ENCODE measurements around the gene TMEM258. TPM values are rescaled to one million over a fixed set of nuclear protein-coding genes. Genes with fewer than 3 reads are reported as not detected.

Gene TMEM258
- total RNA-seq, 3 donors from 2014 or later (not counting 1 experiment from before 2014, with no cell fraction given) = 64.4 to 69.3 (median 66.1) TPM

DNA sequence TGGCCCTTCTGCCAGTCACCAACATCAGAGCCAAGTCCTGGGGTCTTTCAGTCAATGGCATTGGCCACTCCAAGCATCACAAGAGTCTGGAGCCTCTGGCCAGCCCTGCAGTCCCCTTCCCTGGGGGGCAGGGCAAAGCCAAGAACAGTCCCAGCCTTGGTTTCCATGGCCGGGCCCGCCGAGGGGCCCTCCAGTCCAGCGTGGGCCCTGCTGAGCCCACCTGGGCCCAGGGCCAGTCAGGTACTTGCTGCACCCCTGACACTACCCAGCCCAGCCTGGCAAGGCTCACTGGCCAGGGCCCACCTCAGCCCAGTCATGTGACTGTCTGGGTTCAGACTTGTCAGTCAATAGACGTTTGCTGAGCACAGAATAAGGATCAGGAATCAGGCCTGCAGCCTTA lies 10.8 kb downstream of the TMEM258 start:
- no peaks in the 10 kb centered on the region for H3K36me3 Mint-ChIP-seq
- DNase-seq = no peak
- 87% methylated on average over 5 of the region's 5 CpGs for WGBS (ENCODE audit: insufficient coverage)
- H3K9me3 ChIP-seq (ENCODE audit: control insufficient read depth, insufficient read depth, low read length) = no peaks in the 10 kb centered on the region
- intact Hi-C loops (cut with micrococcal nuclease) = no loop called here
- peaks cover 0 to 12% of the 10 kb centered on the region in 2 donors for H3K4me1 Mint-ChIP-seq
- no peaks in the 10 kb centered on the region for H3K27me3 Mint-ChIP-seq (ENCODE audit: low read depth in 2 of 2)
- H3K27ac ChIP-seq (ENCODE audit: low read length) = no peak overlapping the region
- no peak for TF ChIP-seq CTCF (IDR thresholded peaks at IDR 0.05)
- peaks cover 15% of the 10 kb centered on the region for H3K4me1 ChIP-seq (ENCODE audit: control insufficient read depth, insufficient read depth, low read length)
- H3K36me3 ChIP-seq (ENCODE audit: control insufficient read depth, insufficient read depth, low read length) = peaks cover 8% of the 10 kb centered on the region
- no peak for ATAC-seq
- no peaks in the 10 kb centered on the region for H3K27me3 ChIP-seq (ENCODE audit: control insufficient read depth, insufficient read depth, low read length)
- H3K27ac Mint-ChIP-seq = no peak overlapping the region
- no peaks in the 10 kb centered on the region for H3K9me3 Mint-ChIP-seq
- H3K4me3 Mint-ChIP-seq = no peak overlapping the region
- H3K4me3 ChIP-seq (ENCODE audit: low read length) = no peak overlapping the region

DNA sequence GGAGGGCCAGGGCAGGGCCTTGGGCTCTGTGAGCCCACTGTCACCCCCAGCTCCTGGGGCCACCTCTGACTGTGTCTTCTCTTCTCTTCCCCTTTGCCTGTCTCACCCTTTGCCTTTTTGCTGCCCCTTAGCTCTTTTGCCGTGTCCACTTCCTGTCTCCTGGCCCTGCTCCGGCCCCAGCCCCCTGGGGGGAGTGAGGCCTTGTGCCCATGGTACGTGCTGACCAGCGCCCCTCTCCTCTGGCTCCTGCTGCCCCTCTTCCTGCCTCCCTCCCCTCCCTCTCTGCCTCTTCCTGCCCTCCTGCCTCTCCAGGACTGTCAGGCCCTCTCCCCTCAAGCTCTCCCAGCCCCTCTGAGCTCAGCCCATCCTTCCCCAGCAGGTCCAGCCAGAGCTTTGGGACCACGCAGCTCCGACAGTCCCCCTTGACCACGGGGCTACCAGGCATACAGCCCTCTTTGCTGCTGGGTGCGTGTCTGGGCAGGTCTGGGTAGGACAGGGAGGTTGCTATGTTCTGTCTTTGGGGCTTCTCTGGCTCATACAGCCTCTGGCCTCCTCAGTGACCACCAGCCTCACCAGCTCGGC lies 11.7 kb downstream of the TMEM258 start:
- intact Hi-C loops (cut with micrococcal nuclease) = no loop called here
- no peaks in the 10 kb centered on the region for H3K36me3 Mint-ChIP-seq
- no peaks in the 10 kb centered on the region for H3K9me3 ChIP-seq (ENCODE audit: control insufficient read depth, insufficient read depth, low read length)
- no peak overlapping the region for H3K4me3 ChIP-seq (ENCODE audit: low read length)
- DNase-seq (no peak), ATAC-seq (no peak)
- H3K4me3 Mint-ChIP-seq = no peak overlapping the region
- H3K27ac ChIP-seq (ENCODE audit: low read length) = no peak overlapping the region
- 84% methylated on average over 9 of the region's 9 CpGs for WGBS (ENCODE audit: insufficient coverage)
- H3K4me1 ChIP-seq (ENCODE audit: control insufficient read depth, insufficient read depth, low read length) = peaks cover 23% of the 10 kb centered on the region
- no peak overlapping the region for H3K27ac Mint-ChIP-seq
- H3K27me3 ChIP-seq (ENCODE audit: control insufficient read depth, insufficient read depth, low read length) = no peaks in the 10 kb centered on the region
- H3K27me3 Mint-ChIP-seq (ENCODE audit: low read depth in 2 of 2) = no peaks in the 10 kb centered on the region
- H3K9me3 Mint-ChIP-seq = no peaks in the 10 kb centered on the region
- no peak for TF ChIP-seq CTCF (IDR thresholded peaks at IDR 0.05)
- peaks cover 8 to 21% of the 10 kb centered on the region in 2 donors for H3K4me1 Mint-ChIP-seq
- peaks cover 5% of the 10 kb centered on the region for H3K36me3 ChIP-seq (ENCODE audit: control insufficient read depth, insufficient read depth, low read length)

DNA sequence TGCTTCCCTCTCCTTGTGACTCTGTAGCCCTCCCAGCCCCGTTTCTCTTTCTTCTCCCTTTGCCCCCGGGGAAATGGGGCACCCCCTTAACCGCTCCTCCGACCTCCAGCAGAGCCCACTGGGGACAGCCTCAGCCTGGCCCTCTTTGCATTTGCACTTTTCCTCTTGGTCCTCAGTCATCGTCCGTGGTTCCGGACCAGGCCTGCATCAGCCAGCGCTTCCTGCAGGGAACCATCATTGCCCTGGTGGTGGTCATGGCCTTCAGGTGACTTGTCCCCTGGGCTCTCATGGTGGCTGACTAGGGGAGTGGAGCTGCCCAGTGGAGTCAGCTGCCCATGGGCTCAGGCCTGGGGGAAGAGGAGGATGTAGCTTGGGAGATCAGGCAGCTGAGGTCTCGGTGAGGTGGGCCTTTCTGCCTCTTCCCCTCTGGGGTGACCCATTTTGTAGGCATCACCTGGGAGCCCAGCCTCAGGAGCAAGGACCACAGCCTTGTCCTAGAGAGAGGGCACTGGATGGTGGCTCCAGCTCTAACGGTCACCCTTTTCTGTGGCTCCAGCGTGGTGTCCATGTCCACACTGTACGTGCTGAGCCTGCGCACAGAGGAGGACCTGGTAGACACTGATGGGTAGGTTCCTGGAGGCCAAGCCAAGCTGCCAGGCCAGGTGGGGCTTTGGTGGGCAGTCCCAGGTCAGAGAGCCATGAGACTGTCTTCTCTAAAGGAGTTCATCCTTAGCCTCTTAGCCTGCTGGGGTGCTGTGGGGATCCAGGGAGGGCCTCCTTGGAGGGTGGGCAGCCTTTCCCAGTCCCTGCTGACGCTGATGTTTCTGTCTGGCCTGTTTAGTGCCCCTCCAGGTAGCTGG lies 12.5 kb downstream of the TMEM258 start:
- ATAC-seq (no peak), DNase-seq (no peak)
- no peaks in the 10 kb centered on the region for H3K36me3 Mint-ChIP-seq
- no peaks in the 10 kb centered on the region for H3K27me3 Mint-ChIP-seq (ENCODE audit: low read depth in 2 of 2)
- H3K27ac ChIP-seq (ENCODE audit: low read length) = no peak overlapping the region
- intact Hi-C loops (cut with micrococcal nuclease) = no loop called here
- no peak overlapping the region for H3K27ac Mint-ChIP-seq
- H3K4me1 ChIP-seq (ENCODE audit: control insufficient read depth, insufficient read depth, low read length) = peaks cover 31% of the 10 kb centered on the region
- no peaks in the 10 kb centered on the region for H3K27me3 ChIP-seq (ENCODE audit: control insufficient read depth, insufficient read depth, low read length)
- no peak for TF ChIP-seq CTCF (IDR thresholded peaks at IDR 0.05)
- H3K4me3 Mint-ChIP-seq = peak overlapping the region; percentile 13
- H3K9me3 Mint-ChIP-seq = no peaks in the 10 kb centered on the region
- no peaks in the 10 kb centered on the region for H3K36me3 ChIP-seq (ENCODE audit: control insufficient read depth, insufficient read depth, low read length)
- no peak overlapping the region for H3K4me3 ChIP-seq (ENCODE audit: low read length)
- H3K9me3 ChIP-seq (ENCODE audit: control insufficient read depth, insufficient read depth, low read length) = no peaks in the 10 kb centered on the region
- peaks cover 13 to 26% of the 10 kb centered on the region in 2 donors for H3K4me1 Mint-ChIP-seq
- WGBS (ENCODE audit: insufficient coverage) = 93% methylated on average over 14 of the region's 14 CpGs
